Uterus (tissue), 4 donors: ENCODE measurements around the gene MST1. TPM values are rescaled to one million over a fixed set of nuclear protein-coding genes. Genes with fewer than 3 reads are reported as not detected.

ENCODE experiments used
- DNase-seq, 2 donors: peaks; one replicate each; pipeline ENCODE4 v3.0.0-alpha.2; 2019 to 2020
- H3K27ac ChIP-seq, 2 donors: fragments of 200-600 bp; sonication (generic); 1 replicate in 1 of 2; 2 replicates in 1 of 2; pipeline ENCODE4 v1.5.1; 2016 to 2018
- H3K27me3 ChIP-seq, 2 donors: fragments of 200-600 bp; sonication (generic); one replicate each; pipeline ENCODE4 v1.5.1; 2018 to 2019; ENCODE audit warnings: control low read depth in 1 of 2
- H3K36me3 ChIP-seq, 2 donors: fragments of 200-600 bp; sonication (generic); one replicate each; pipeline ENCODE4 v1.5.1; 2019; ENCODE audit warnings: control low read depth in 1 of 2
- H3K4me1 ChIP-seq, 2 donors: fragments of 200-600 bp; sonication (generic); one replicate each; pipeline ENCODE4 v1.5.1; 2018 to 2019; ENCODE audit warnings: control low read depth in 1 of 2
- H3K4me3 ChIP-seq, 2 donors: fragments of 200-600 bp; sonication (generic); 1 replicate in 1 of 2; 2 replicates in 1 of 2; pipeline ENCODE4 v1.5.1; 2018 to 2019; ENCODE audit warnings: mild to moderate bottlenecking in 1 of 2
- H3K9me3 ChIP-seq, 2 donors: fragments of 200-600 bp; sonication (generic); one replicate each; pipeline ENCODE4 v1.5.1; 2019; ENCODE audit warnings: control low read depth in 1 of 2
- POLR2A ChIP-seq, 2 donors: fragments of 450-650 bp; IDR thresholded peaks; one replicate each; pipeline ENCODE4 v1.6.1; 2016; ENCODE audit warnings: antibody characterized with exemption in 2 of 2, mild to moderate bottlenecking in 1 of 2, moderate library complexity in 1 of 2
- intact Hi-C: fragments of 100-400 bp; cut with DNase I; formaldehyde crosslinking; loops from one replicate; pipeline ENCODE4 v1.15.1; 2023; ENCODE audit warnings: low total_unique reads
- total RNA-seq, 4 donors: library from RNA; depleted of rRNA in 3 of 4; stranded (reverse); fragments of >200 nt in 3 of 4; gene quantifications; one replicate each; pipeline versions ENCODE4 v1.1.0 to v1.2.4, GENCODE V29; 2014 to 2023
- TF ChIP-seq, protein P1 (sequence below), 4 experiments: fragments of 200-600 bp in 2 of 4; fragments of 450-650 bp in 2 of 4; sonication (generic) in 2 of 4; IDR thresholded peaks; one replicate each; pipeline ENCODE4 v1.5.1; 2016 to 2019; ENCODE audit warnings: antibody characterized with exemption in 4 of 4, mild to moderate bottlenecking in 2 of 4, moderate library complexity in 1 of 4
- donor health status: DM: yes; HTN: yes; CAD: no.

The MST1 gene
- total RNA-seq = 10 to 100 TPM in 2 of 4 donors, 1 to 10 TPM in 1, not detected in 1; 5.1 to 11.5 (median 10.4) TPM

DNA sequence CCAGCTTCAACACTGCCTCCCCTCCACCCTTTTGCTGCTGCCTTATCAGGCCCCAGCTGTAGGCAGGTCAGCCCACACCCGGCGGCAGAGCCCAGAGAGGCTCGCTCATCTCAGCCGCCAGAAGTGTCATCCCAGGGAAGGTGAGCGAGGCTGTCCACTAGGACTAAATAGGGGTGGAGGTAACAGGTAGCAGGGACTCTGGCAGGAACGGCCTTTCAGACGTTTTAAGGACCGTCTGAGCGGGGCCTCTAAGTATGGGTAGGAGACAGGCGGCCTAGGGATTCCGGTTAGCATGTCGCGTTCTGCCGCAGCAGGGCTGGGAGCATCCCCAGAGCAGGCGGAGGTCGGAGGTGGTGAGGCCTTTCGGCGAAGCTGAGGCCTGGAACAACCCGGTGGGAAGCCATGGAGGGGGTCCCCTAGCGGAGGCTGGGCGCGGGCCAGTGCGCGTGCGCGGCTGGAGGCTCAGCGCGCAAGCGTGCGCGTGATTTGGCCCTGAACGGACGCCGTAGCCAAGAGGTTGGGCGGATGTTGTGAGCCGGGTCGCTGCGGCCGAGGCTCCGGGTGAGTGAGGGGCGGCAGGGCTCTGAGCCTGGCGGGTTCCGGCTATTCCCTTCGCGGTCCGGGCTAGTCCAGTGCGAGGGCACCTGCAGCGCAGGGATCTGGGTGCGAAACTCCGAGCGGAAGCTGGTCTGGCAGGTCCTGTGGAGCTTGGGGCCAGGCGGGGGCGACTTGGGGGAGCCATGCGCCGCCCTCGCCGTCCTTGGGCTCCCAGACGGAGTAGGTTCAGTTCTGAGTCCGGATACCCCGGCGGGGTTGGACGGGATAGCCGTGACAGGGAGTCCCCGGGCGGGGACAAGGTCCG, at the start of gene MST1, which contains the start of gene RNF123:
Gene MST1, minus strand, starts transcription at position 429 of the 862 bp plus-strand sequence. CDS start 783 bp downstream, outside the sequence.
Gene RNF123, plus strand, starts transcription at position 512 of the 862 bp plus-strand sequence. CDS start 1,609 bp downstream, outside the sequence.
- Histone ChIP-seq H3K36me3 (no peaks in the 10 kb centered on the region), H3K27me3 (no peaks in the 10 kb centered on the region), H3K27ac (peak within 1 kb of the TSS; percentile 40 to 86), H3K4me3 (peak within 1 kb of the TSS; percentile 79 to 84), H3K9me3 (no peaks in the 10 kb centered on the region), H3K4me1 (peaks cover 0 to 12% of the 10 kb centered on the region in 2 donors)
- DNase-seq = peak; percentile 85 to 91
- peak in 1 of 2 donors; percentile 56 for TF ChIP-seq POLR2A (IDR thresholded peaks at IDR 0.05)
- TF ChIP-seq, protein P1, sequence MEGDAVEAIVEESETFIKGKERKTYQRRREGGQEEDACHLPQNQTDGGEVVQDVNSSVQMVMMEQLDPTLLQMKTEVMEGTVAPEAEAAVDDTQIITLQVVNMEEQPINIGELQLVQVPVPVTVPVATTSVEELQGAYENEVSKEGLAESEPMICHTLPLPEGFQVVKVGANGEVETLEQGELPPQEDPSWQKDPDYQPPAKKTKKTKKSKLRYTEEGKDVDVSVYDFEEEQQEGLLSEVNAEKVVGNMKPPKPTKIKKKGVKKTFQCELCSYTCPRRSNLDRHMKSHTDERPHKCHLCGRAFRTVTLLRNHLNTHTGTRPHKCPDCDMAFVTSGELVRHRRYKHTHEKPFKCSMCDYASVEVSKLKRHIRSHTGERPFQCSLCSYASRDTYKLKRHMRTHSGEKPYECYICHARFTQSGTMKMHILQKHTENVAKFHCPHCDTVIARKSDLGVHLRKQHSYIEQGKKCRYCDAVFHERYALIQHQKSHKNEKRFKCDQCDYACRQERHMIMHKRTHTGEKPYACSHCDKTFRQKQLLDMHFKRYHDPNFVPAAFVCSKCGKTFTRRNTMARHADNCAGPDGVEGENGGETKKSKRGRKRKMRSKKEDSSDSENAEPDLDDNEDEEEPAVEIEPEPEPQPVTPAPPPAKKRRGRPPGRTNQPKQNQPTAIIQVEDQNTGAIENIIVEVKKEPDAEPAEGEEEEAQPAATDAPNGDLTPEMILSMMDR (IDR thresholded peaks at IDR 0.05) = peak; percentile 27 to 53 (median 44)
- intact Hi-C loops = no loop called here

DNA sequence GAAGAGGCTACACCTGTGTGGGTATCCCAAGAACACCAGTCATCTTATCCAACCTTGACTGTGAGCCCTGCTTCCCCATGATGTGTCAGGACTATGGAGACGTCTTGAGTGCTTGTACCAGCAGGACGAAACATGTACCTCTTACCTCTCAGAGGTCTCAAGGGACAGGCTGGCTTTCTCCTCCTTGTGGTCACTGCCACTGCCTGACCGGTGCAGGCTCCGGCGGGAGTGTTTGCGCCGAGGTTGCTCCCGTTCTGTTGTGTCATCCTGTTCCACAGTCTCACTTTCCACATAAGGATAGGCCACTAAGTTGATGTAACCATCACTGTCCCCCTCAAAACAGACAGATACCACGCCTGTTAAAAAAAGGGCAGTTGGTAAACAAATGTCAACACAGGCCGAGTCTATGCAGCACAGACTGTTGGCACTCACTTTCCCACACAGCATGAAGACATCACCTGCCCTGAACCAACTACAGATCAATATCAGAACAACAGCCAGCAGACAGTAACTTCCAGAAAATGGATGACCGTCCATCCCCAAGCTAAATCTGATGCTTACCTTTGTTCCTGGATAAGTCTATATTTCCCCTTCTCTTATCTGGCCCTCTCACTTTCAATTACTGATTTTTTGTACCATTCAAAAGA, 48.9 kb upstream of the MST1 start:
- no peaks in the 10 kb centered on the region for H3K36me3 ChIP-seq
- H3K27me3 ChIP-seq = no peaks in the 10 kb centered on the region
- no peak for DNase-seq
- no peak overlapping the region for H3K27ac ChIP-seq
- no peaks in the 10 kb centered on the region for H3K4me1 ChIP-seq
- TF ChIP-seq, protein P1 (IDR thresholded peaks at IDR 0.05) = no peak
- no peak for TF ChIP-seq POLR2A (IDR thresholded peaks at IDR 0.05)
- no peak overlapping the region for H3K4me3 ChIP-seq
- H3K9me3 ChIP-seq = no peaks in the 10 kb centered on the region
- intact Hi-C loops = no loop called here

GRCh38 chr3:49734752-49735151, 45.5 kb upstream of the MST1 start:
- intact Hi-C loops = no loop called here
- no peaks in the 10 kb centered on the region for H3K36me3 ChIP-seq
- no peak overlapping the region for H3K4me3 ChIP-seq
- DNase-seq = no peak
- H3K9me3 ChIP-seq = no peaks in the 10 kb centered on the region
- no peak overlapping the region for H3K27ac ChIP-seq
- TF ChIP-seq, protein P1 (IDR thresholded peaks at IDR 0.05) = no peak
- no peak for TF ChIP-seq POLR2A (IDR thresholded peaks at IDR 0.05)
- no peaks in the 10 kb centered on the region for H3K4me1 ChIP-seq
- H3K27me3 ChIP-seq = no peaks in the 10 kb centered on the region

DNA sequence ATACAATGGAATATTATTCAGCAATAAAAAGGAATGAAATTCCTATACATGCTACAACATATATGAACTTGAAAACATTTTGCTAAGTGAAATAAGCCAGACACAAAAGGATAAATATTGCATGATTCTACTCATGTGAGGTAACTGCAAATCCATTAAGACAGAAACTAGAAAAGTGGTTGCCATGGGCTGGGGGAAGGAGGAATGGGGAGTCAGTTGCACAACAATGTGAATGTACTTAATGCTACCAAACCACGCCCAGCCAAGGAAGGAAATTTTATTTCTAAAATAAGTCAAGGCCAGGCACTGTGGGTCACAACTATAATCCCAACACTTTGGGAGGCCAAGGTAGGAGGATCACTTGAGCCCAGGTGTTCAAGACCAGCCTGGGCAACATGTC, 44.3 kb upstream of the MST1 start:
- DNase-seq = no peak
- TF ChIP-seq POLR2A (IDR thresholded peaks at IDR 0.05) = no peak
- TF ChIP-seq, protein P1 (IDR thresholded peaks at IDR 0.05) = no peak
- H3K27ac ChIP-seq = no peak overlapping the region
- H3K4me1 ChIP-seq = no peaks in the 10 kb centered on the region
- no peak overlapping the region for H3K4me3 ChIP-seq
- no peaks in the 10 kb centered on the region for H3K9me3 ChIP-seq
- H3K36me3 ChIP-seq = no peaks in the 10 kb centered on the region
- H3K27me3 ChIP-seq = no peaks in the 10 kb centered on the region
- intact Hi-C loops = no loop called here

GRCh38 chr3:49732597-49732996, 43.3 kb upstream of the MST1 start:
- no peaks in the 10 kb centered on the region for H3K36me3 ChIP-seq
- intact Hi-C loops = no loop called here

More at GRCh38 chr3:49732597-49732996, 43.3 kb upstream of the MST1 start:
- no peaks in the 10 kb centered on the region for H3K4me1 ChIP-seq
- no peak for DNase-seq
- H3K4me3 ChIP-seq = no peak overlapping the region
- no peak overlapping the region for H3K27ac ChIP-seq
- no peaks in the 10 kb centered on the region for H3K27me3 ChIP-seq
- H3K9me3 ChIP-seq = no peaks in the 10 kb centered on the region
- TF ChIP-seq, protein P1 (IDR thresholded peaks at IDR 0.05) = no peak
- TF ChIP-seq POLR2A (IDR thresholded peaks at IDR 0.05) = no peak
